Measurements from ENCODE around the gene FOXC1. TPM values are rescaled to one million over a fixed set of nuclear protein-coding genes. Genes with fewer than 3 reads are reported as not detected.

The FOXC1 gene
- total RNA-seq, 1 donor from 2014 or later = 2.3 TPM

DNA sequence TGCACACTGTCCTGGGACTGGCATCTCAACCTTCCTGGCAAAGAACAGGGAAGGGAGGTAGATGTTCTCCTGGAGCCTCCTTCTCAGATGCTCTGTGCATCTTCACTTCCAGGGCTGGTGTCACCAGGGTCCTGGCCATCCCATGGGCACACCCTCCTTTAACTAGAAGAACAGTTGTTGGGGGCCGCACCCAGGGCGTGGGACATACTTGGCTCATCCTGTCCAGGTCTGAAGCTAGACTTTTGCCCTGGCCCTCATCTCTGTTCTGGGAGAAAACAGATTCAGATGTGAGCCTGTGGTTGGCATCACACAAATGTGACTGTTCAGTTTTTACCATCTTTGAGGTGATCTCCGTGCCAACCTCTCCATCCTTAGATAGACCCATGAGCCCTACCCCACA, 41.6 kb downstream of the FOXC1 start:
- Histone ChIP-seq H3K9me3 (no peaks in the 10 kb centered on the region), H3K4me1 (no peaks in the 10 kb centered on the region), H3K36me3 (no peaks in the 10 kb centered on the region), H3K4me3 (no peak overlapping the region), H3K27me3 (ENCODE audit: low read depth) (no peaks in the 10 kb centered on the region), H3K27ac (no peak overlapping the region)
- ATAC-seq (no peak), DNase-seq (no peak)
- intact Hi-C loops (cut with DNase I) = no loop called here
- TF ChIP-seq, protein P1, sequence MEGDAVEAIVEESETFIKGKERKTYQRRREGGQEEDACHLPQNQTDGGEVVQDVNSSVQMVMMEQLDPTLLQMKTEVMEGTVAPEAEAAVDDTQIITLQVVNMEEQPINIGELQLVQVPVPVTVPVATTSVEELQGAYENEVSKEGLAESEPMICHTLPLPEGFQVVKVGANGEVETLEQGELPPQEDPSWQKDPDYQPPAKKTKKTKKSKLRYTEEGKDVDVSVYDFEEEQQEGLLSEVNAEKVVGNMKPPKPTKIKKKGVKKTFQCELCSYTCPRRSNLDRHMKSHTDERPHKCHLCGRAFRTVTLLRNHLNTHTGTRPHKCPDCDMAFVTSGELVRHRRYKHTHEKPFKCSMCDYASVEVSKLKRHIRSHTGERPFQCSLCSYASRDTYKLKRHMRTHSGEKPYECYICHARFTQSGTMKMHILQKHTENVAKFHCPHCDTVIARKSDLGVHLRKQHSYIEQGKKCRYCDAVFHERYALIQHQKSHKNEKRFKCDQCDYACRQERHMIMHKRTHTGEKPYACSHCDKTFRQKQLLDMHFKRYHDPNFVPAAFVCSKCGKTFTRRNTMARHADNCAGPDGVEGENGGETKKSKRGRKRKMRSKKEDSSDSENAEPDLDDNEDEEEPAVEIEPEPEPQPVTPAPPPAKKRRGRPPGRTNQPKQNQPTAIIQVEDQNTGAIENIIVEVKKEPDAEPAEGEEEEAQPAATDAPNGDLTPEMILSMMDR (IDR thresholded peaks at IDR 0.05) = no peak

DNA sequence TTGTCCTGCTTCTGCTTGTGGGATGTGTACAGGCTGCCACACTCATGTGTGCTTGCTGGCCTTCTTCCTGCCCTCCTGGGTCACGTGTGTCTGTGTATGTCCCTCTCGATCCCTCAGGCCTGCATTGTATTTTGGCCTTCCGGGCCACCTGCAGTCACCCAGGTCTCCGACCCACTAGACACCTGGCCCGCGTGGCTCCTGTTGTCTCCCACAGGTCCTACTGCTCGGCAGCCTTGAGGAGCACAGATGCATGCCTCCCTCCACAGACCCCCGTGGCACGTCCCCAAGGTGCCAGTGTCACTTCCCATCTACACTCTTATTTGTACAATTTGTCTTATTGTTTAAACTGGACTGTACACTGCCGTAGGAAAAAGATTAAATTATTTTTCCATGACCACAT, 43.1 kb downstream of the FOXC1 start:
- no peak overlapping the region for H3K4me3 ChIP-seq
- ATAC-seq (no peak), DNase-seq (no peak)
- no peak overlapping the region for H3K27ac ChIP-seq
- H3K27me3 ChIP-seq (ENCODE audit: low read depth) = no peaks in the 10 kb centered on the region
- TF ChIP-seq, protein P1 (IDR thresholded peaks at IDR 0.05) = no peak
- H3K9me3 ChIP-seq = no peaks in the 10 kb centered on the region
- intact Hi-C loops (cut with DNase I) = no loop called here
- H3K36me3 ChIP-seq = no peaks in the 10 kb centered on the region
- H3K4me1 ChIP-seq = no peaks in the 10 kb centered on the region

DNA sequence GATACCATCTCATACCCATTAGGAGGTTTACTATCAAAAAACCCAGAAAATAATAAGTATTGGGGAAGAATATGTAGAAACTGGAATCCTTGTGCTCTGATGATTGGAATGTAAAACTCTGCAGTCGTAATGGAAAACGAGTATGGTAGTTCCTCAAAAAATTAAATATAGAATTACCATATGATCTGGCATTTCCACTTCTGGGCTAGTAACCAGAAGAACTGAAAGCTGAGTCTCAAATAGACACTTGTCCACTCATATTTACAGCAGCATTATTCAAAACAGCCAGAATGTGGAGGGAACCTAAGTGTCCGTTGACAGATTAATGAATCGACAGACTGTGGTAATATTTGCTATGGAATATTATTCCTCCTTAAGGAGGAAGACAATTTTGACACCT, 44.3 kb downstream of the FOXC1 start:
- DNase-seq (no peak), ATAC-seq (no peak)

DNA sequence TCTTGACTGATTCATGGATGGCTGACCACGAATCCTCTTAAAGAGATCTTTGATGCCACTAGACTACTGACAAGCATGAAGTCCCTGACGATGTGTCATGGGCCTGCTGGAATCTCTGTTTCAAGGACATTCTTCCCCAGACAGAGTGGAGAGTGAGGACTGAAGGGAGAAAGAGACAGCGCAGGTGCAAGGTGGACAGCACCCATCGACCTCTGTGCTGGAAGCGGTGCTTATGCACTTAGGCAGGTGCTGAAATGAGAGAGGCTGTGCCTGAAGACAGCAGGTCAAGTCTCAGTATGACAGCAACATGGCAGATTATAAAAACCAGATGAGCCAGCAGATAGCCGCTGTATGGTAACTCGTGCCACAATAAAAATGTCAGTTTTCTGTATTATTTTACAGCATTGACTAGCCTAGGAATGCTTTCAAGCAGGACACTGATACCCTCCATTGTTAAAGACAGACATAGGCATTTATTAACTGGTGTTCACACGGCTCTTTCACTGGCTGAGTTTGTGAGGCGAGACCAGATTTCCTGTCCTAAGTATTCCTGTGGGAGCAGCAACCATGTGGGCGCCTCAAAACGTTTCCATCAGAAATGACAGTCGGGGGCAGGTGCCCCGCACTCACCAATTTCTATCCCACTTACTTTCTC, 47.5 kb downstream of the FOXC1 start:
- TF ChIP-seq, protein P1 (IDR thresholded peaks at IDR 0.05) = no peak
- no peaks in the 10 kb centered on the region for H3K36me3 ChIP-seq
- H3K9me3 ChIP-seq = no peaks in the 10 kb centered on the region
- no peaks in the 10 kb centered on the region for H3K27me3 ChIP-seq (ENCODE audit: low read depth)
- no peak overlapping the region for H3K4me3 ChIP-seq
- DNase-seq = no peak
- ATAC-seq = no peak
- no peak overlapping the region for H3K27ac ChIP-seq
- H3K4me1 ChIP-seq = no peaks in the 10 kb centered on the region
- intact Hi-C loops (cut with DNase I) = no loop called here

More for the DNA sequence above, 44.3 kb downstream of the FOXC1 start:
- Histone ChIP-seq H3K27ac (no peak overlapping the region), H3K36me3 (no peaks in the 10 kb centered on the region), H3K4me3 (no peak overlapping the region), H3K4me1 (no peaks in the 10 kb centered on the region), H3K9me3 (no peaks in the 10 kb centered on the region), H3K27me3 (ENCODE audit: low read depth) (no peaks in the 10 kb centered on the region)
- TF ChIP-seq, protein P1 (IDR thresholded peaks at IDR 0.05) = no peak
- intact Hi-C loops (cut with DNase I) = no loop called here

DNA sequence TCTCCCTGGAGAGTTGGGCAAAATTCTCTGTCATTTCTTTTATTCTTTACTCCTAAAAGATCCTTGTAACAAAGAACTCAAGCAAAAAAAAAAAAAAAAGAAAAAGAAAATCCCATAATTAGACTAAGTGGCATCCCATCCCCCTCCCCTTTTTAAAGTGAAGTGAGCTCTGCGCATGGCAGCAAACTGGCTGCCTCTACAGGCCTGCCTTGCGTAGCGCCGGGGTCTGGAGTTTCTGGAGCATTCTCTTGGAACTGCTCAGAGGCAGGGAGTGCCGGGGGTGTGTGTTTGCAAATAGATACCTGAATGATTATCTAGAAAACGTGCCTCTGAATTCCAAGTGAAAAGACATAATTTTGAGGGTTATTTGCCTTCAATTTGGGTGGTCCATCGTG, 48.1 kb downstream of the FOXC1 start:
- Histone ChIP-seq H3K4me1 (no peaks in the 10 kb centered on the region), H3K9me3 (no peaks in the 10 kb centered on the region), H3K27ac (no peak overlapping the region), H3K4me3 (no peak overlapping the region), H3K36me3 (no peaks in the 10 kb centered on the region), H3K27me3 (ENCODE audit: low read depth) (no peaks in the 10 kb centered on the region)
- ATAC-seq (no peak), DNase-seq (no peak)
- intact Hi-C loops (cut with DNase I) = no loop called here
- TF ChIP-seq, protein P1 (IDR thresholded peaks at IDR 0.05) = no peak

Measured in lower lobe of right lung (tissue), 2 donors.